ENCODE data around the gene MITD1. TPM values are rescaled to one million over a fixed set of nuclear protein-coding genes. Genes with fewer than 3 reads are reported as not detected.
A peak's percentile ranks its signal among the peaks of the same experiment; 100 is the strongest.

Gene MITD1
- total and polyA plus RNA-seq, 2 of the 13 experiments (the other 11 are each of a cell fraction or from before 2014, with no cell fraction given), result 17.8 to 43.7 TPM

DNA sequence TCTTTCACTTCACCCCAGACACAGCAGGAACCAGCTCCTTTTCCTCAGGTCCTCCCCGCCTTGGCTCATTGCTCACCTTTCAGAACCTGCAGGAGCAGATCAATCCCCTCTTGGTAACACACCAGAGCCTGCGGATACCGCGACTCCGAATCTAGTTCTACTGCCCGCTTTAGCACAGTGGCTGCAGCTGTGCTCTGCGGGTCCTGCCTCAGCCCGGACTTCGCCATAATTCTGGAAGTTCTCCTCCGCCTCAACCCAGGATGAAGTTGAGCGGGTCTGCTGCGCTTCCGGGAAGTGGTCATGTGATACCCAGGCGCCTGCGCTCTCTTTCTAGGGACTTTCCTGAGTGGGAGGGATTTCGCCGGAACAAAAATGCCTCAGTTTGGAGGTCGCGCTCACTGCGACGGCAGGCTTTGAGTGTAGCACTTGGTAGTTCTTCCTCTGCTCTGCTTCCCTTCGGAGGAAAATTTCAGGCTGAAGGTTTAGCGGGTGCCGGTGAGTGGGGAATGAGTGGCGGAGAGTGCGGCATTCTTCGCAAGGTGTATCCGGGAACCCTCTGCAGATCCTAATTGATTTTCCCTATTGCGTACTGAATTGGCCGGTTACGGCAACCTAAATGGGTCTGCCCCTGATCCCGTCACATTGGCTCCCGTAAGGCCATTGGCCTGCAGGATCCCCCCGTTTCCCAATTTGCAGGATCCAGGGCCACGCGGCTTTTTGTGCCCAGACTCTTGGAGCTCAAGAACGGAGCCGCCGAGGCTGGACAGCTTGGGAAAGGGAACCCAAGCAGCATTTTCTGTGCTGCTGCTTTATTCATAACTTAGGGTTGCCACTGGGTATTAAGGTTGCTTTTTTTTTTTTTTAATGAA lies at the start of gene MITD1, which contains the start of gene MRPL30 (continued):
- TF ChIP-seq, protein P1, sequence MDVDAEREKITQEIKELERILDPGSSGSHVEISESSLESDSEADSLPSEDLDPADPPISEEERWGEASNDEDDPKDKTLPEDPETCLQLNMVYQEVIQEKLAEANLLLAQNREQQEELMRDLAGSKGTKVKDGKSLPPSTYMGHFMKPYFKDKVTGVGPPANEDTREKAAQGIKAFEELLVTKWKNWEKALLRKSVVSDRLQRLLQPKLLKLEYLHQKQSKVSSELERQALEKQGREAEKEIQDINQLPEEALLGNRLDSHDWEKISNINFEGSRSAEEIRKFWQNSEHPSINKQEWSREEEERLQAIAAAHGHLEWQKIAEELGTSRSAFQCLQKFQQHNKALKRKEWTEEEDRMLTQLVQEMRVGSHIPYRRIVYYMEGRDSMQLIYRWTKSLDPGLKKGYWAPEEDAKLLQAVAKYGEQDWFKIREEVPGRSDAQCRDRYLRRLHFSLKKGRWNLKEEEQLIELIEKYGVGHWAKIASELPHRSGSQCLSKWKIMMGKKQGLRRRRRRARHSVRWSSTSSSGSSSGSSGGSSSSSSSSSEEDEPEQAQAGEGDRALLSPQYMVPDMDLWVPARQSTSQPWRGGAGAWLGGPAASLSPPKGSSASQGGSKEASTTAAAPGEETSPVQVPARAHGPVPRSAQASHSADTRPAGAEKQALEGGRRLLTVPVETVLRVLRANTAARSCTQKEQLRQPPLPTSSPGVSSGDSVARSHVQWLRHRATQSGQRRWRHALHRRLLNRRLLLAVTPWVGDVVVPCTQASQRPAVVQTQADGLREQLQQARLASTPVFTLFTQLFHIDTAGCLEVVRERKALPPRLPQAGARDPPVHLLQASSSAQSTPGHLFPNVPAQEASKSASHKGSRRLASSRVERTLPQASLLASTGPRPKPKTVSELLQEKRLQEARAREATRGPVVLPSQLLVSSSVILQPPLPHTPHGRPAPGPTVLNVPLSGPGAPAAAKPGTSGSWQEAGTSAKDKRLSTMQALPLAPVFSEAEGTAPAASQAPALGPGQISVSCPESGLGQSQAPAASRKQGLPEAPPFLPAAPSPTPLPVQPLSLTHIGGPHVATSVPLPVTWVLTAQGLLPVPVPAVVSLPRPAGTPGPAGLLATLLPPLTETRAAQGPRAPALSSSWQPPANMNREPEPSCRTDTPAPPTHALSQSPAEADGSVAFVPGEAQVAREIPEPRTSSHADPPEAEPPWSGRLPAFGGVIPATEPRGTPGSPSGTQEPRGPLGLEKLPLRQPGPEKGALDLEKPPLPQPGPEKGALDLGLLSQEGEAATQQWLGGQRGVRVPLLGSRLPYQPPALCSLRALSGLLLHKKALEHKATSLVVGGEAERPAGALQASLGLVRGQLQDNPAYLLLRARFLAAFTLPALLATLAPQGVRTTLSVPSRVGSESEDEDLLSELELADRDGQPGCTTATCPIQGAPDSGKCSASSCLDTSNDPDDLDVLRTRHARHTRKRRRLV (CRISPR knock-in tag; IDR thresholded peaks at IDR 0.05), result no peak
- TF ChIP-seq MXI1 (IDR thresholded peaks at IDR 0.05; ENCODE audit: borderline replicate concordance, low read depth, low read length) (peak; percentile 90; the same call in 2 of the 3 replicates), SYNCRIP (IDR thresholded peaks at IDR 0.05; ENCODE audit: insufficient read depth, low read depth, low read length) (no peak), ZC3H4 (CRISPR knock-in tag; IDR thresholded peaks at IDR 0.05; ENCODE audit: borderline replicate concordance) (no peak), ZBTB42 (CRISPR knock-in tag; IDR thresholded peaks at IDR 0.05) (no peak), HNF4G (IDR thresholded peaks at IDR 0.05; ENCODE audit: borderline replicate concordance, low read depth, low read length) (no peak), HNF4G (CRISPR knock-in tag; IDR thresholded peaks at IDR 0.05; ENCODE audit: borderline replicate concordance, low read depth) (peak; percentile 76; the same call in 1 of the 2 replicates), KAT2B (IDR thresholded peaks at IDR 0.05; ENCODE audit: borderline replicate concordance, low read depth, low read length) (no peak), HMGA1 (CRISPR knock-in tag; conservative IDR thresholded peaks at IDR 0.05) (no peak), ATM (IDR thresholded peaks at IDR 0.05; ENCODE audit: borderline replicate concordance) (no peak), ZNF839 (CRISPR knock-in tag; IDR thresholded peaks at IDR 0.05; ENCODE audit: borderline replicate concordance) (peak; percentile 86; the same call in 1 of the 2 replicates), ESRRA (CRISPR knock-in tag; IDR thresholded peaks at IDR 0.05; ENCODE audit: low read depth) (peak; percentile 87; the same call in 1 of the 2 replicates), ZNF556 (CRISPR knock-in tag; IDR thresholded peaks at IDR 0.05; ENCODE audit: borderline replicate concordance) (peak; percentile 96), ZNF607 (CRISPR knock-in tag; IDR thresholded peaks at IDR 0.05; ENCODE audit: borderline replicate concordance) (peak; percentile 90), SIN3A (IDR thresholded peaks at IDR 0.05; ENCODE audit: borderline replicate concordance, low read depth, low read length) (peak; percentile 98), FOSL2 (CRISPR knock-in tag; IDR thresholded peaks at IDR 0.05) (peak; percentile 70)
- TF ChIP-seq, protein P2, sequence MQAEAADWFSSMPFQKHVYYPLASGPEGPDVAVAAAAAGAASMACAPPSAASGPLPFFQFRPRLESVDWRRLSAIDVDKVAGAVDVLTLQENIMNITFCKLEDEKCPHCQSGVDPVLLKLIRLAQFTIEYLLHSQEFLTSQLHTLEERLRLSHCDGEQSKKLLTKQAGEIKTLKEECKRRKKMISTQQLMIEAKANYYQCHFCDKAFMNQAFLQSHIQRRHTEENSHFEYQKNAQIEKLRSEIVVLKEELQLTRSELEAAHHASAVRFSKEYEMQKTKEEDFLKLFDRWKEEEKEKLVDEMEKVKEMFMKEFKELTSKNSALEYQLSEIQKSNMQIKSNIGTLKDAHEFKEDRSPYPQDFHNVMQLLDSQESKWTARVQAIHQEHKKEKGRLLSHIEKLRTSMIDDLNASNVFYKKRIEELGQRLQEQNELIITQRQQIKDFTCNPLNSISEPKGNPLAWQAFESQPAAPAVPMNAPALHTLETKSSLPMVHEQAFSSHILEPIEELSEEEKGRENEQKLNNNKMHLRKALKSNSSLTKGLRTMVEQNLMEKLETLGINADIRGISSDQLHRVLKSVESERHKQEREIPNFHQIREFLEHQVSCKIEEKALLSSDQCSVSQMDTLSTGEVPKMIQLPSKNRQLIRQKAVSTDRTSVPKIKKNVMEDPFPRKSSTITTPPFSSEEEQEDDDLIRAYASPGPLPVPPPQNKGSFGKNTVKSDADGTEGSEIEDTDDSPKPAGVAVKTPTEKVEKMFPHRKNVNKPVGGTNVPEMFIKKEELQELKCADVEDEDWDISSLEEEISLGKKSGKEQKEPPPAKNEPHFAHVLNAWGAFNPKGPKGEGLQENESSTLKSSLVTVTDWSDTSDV (CRISPR knock-in tag; IDR thresholded peaks at IDR 0.05), result no peak
- TF ChIP-seq, protein P3, sequence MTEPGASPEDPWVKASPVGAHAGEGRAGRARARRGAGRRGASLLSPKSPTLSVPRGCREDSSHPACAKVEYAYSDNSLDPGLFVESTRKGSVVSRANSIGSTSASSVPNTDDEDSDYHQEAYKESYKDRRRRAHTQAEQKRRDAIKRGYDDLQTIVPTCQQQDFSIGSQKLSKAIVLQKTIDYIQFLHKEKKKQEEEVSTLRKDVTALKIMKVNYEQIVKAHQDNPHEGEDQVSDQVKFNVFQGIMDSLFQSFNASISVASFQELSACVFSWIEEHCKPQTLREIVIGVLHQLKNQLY (CRISPR knock-in tag; IDR thresholded peaks at IDR 0.05), result peak; percentile 55; the same call in 1 of the 2 replicates
- TF ChIP-seq, protein P4, sequence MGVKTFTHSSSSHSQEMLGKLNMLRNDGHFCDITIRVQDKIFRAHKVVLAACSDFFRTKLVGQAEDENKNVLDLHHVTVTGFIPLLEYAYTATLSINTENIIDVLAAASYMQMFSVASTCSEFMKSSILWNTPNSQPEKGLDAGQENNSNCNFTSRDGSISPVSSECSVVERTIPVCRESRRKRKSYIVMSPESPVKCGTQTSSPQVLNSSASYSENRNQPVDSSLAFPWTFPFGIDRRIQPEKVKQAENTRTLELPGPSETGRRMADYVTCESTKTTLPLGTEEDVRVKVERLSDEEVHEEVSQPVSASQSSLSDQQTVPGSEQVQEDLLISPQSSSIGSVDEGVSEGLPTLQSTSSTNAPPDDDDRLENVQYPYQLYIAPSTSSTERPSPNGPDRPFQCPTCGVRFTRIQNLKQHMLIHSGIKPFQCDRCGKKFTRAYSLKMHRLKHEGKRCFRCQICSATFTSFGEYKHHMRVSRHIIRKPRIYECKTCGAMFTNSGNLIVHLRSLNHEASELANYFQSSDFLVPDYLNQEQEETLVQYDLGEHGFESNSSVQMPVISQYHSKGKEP (CRISPR knock-in tag; IDR thresholded peaks at IDR 0.05), result 0 out of 2 replicates have a peak, but pooled peaks have one; percentile 76

All from HepG2 (cell line).